OCI-LY3 (cell line): Measurements from ENCODE around the gene CAMTA1.

Experiments used
- H2AFZ ChIP-seq: fragments of 200-600, 300-600 bp; shearing (Covaris generic); 2 replicates; pipeline ENCODE4 v1.6.0; 2014; ENCODE audit warnings: antibody characterized with exemption, low read depth, low read length
- H3K27ac ChIP-seq: fragments of 200-600, 300-600 bp; sonication (generic); 2 replicates; pipeline ENCODE4 v1.5.1; 2014; ENCODE audit warnings: mild to moderate bottlenecking, low read length, moderate library complexity, mixed read lengths
- H3K27me3 ChIP-seq: fragments of 200-600, 300-600 bp; sonication (generic); 2 replicates; pipeline ENCODE4 v1.6.1; 2014; ENCODE audit warnings: low read depth, low read length, mixed read lengths
- H3K36me3 ChIP-seq: fragments of 200-600, 300-600 bp; sonication (generic); replicated peaks from 2 replicates; pipeline ENCODE3; 2014; ENCODE audit warnings: low read depth, low read length, mixed read lengths
- H3K4me1 ChIP-seq: fragments of 300-600, 200-600 bp; sonication (generic); 2 replicates; pipeline ENCODE4 v1.6.1; 2014; ENCODE audit warnings: low read length, mixed read lengths
- H3K4me2 ChIP-seq: fragments of 200-600, 300-600 bp; sonication (generic); 2 replicates; pipeline ENCODE4 v1.6.1; 2014; ENCODE audit warnings: low read length, mixed read lengths
- H3K4me3 ChIP-seq: fragments of 300-600, 200-600 bp; sonication (generic); 2 replicates; pipeline ENCODE4 v1.5.1; 2014; ENCODE audit warnings: antibody characterized with exemption, mild to moderate bottlenecking, low read length, moderate library complexity
- H3K79me2 ChIP-seq: fragments of 300-600, 200-600 bp; shearing (Covaris generic); 2 replicates; pipeline ENCODE4 v1.6.1; 2014; ENCODE audit warnings: mild to moderate bottlenecking, low read length, mixed read lengths
- H3K9ac ChIP-seq: fragments of 300-600, 200-600 bp; shearing (Covaris generic); 2 replicates; pipeline ENCODE4 v1.6.0; 2014; ENCODE audit warnings: mild to moderate bottlenecking, low read length, moderate library complexity
- H3K9me3 ChIP-seq: fragments of 200-600, 300-600 bp; shearing (Covaris generic); 2 replicates; pipeline ENCODE4 v1.6.1; 2014; ENCODE audit warnings: low read length, mixed read lengths; ENCODE audit not compliant: insufficient read depth
- H4K20me1 ChIP-seq: fragments of 200-600, 300-600 bp; sonication (generic); 2 replicates; pipeline ENCODE4 v1.6.1; 2016; ENCODE audit warnings: low read length, mixed read lengths; ENCODE audit not compliant: insufficient read depth
- EZH2phosphoT487 ChIP-seq: fragments of 200-600 bp; shearing (Covaris generic); IDR thresholded peaks from 2 replicates; pipeline ENCODE4 v1.6.1; 2018; ENCODE audit warnings: antibody characterized with exemption, mixed run types, low read depth
- TF ChIP-seq, protein P1 (sequence below): fragments of 200-600, 300-600 bp; sonication (generic); IDR thresholded peaks from 2 replicates; pipeline ENCODE4 v1.5.1; 2014; ENCODE audit warnings: antibody characterized with exemption, low read length, low read depth

The CAMTA1 gene

DNA sequence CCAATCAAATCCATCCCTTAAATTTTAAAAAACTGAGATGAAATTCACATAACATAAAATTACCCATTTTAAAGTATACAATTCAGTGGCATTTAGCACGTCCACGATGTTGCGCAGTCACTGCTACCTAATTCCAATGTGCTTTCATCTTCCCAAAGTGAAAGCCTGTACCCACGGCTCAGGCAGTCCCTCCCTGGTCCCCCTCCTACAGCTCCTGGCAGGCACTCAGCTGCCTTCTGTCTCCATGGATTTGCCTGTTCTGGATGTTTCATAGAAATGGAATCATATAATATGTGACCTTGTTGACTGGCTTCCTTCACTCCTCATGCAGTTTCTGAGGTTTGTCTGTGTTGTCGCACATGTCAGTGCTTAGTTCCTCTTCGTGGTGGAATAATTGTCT, 386.3 kb downstream of the CAMTA1 start:
- Histone ChIP-seq H2AFZ (no peak overlapping the region), H3K79me2 (no peaks in the 10 kb centered on the region), H3K27me3 (no peaks in the 10 kb centered on the region; the same call in 1 of the 2 replicates), H3K4me2 (no peak overlapping the region), H3K36me3 (no peaks in the 10 kb centered on the region), H3K9me3 (no peaks in the 10 kb centered on the region), H3K9ac (no peak overlapping the region), H3K4me3 (no peak overlapping the region), H3K27ac (no peak overlapping the region), H4K20me1 (no peaks in the 10 kb centered on the region), H3K4me1 (no peaks in the 10 kb centered on the region)
- TF ChIP-seq EZH2phosphoT487 = no peak
- TF ChIP-seq, protein P1, sequence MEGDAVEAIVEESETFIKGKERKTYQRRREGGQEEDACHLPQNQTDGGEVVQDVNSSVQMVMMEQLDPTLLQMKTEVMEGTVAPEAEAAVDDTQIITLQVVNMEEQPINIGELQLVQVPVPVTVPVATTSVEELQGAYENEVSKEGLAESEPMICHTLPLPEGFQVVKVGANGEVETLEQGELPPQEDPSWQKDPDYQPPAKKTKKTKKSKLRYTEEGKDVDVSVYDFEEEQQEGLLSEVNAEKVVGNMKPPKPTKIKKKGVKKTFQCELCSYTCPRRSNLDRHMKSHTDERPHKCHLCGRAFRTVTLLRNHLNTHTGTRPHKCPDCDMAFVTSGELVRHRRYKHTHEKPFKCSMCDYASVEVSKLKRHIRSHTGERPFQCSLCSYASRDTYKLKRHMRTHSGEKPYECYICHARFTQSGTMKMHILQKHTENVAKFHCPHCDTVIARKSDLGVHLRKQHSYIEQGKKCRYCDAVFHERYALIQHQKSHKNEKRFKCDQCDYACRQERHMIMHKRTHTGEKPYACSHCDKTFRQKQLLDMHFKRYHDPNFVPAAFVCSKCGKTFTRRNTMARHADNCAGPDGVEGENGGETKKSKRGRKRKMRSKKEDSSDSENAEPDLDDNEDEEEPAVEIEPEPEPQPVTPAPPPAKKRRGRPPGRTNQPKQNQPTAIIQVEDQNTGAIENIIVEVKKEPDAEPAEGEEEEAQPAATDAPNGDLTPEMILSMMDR = no peak

DNA sequence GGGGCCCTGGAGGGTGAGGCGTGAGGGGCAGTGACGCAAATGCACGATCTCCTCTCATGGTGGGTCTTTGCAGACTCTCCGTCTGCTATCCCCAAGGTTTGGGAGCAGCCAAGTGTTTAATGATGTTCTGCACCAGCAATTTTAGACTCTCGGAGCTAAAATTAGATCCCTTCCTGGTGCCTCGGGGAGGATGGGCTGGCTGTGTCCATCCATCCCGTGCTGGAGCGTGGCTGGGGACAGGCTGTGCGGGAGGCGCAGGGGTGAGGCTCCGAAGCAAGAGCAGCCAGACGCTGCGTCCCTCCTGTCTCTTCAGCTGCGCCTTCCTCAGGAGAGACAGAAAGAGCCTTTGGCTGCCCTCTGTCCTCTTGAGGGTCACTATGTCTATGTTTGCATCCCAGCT, 387.6 kb downstream of the CAMTA1 start:
- H3K27me3 ChIP-seq = no peaks in the 10 kb centered on the region; the same call in 1 of the 2 replicates
- H3K4me1 ChIP-seq = no peaks in the 10 kb centered on the region
- H3K36me3 ChIP-seq = no peaks in the 10 kb centered on the region
- H3K79me2 ChIP-seq = no peaks in the 10 kb centered on the region
- H3K27ac ChIP-seq = no peak overlapping the region
- H3K9me3 ChIP-seq = no peaks in the 10 kb centered on the region
- no peak overlapping the region for H3K4me2 ChIP-seq
- no peaks in the 10 kb centered on the region for H4K20me1 ChIP-seq
- H3K9ac ChIP-seq = no peak overlapping the region
- H2AFZ ChIP-seq = no peak overlapping the region
- TF ChIP-seq, protein P1 = no peak
- TF ChIP-seq EZH2phosphoT487 = no peak
- H3K4me3 ChIP-seq = no peak overlapping the region

DNA sequence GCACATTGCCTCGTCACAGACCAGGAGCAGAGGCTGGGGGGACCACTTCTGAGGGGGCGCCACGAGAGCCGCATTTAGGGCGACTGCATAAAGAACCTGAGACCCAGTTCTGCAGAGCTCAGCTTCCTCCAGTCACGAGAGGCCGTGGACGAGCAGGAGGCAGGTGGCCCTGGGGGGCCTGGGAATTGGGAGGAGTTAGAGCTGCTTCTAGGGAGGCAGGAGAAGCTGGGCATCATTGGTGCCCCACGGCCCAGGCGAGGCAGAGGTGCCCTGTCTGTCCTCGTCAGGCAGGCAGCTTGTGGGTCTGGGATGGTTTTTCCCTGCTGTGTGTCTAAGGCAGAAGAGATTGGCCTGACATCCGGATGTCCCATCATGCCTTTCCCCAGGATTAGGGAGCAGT, 389.3 kb downstream of the CAMTA1 start:
- H3K4me1 ChIP-seq = no peaks in the 10 kb centered on the region
- no peaks in the 10 kb centered on the region for H3K9me3 ChIP-seq
- no peaks in the 10 kb centered on the region; the same call in 1 of the 2 replicates for H3K27me3 ChIP-seq
- no peak overlapping the region for H2AFZ ChIP-seq
- H3K4me3 ChIP-seq = no peak overlapping the region
- H3K27ac ChIP-seq = no peak overlapping the region
- no peaks in the 10 kb centered on the region for H4K20me1 ChIP-seq
- TF ChIP-seq, protein P1 = no peak
- TF ChIP-seq EZH2phosphoT487 = no peak
- H3K4me2 ChIP-seq = no peak overlapping the region
- no peaks in the 10 kb centered on the region for H3K79me2 ChIP-seq
- H3K36me3 ChIP-seq = no peaks in the 10 kb centered on the region
- no peak overlapping the region for H3K9ac ChIP-seq

DNA sequence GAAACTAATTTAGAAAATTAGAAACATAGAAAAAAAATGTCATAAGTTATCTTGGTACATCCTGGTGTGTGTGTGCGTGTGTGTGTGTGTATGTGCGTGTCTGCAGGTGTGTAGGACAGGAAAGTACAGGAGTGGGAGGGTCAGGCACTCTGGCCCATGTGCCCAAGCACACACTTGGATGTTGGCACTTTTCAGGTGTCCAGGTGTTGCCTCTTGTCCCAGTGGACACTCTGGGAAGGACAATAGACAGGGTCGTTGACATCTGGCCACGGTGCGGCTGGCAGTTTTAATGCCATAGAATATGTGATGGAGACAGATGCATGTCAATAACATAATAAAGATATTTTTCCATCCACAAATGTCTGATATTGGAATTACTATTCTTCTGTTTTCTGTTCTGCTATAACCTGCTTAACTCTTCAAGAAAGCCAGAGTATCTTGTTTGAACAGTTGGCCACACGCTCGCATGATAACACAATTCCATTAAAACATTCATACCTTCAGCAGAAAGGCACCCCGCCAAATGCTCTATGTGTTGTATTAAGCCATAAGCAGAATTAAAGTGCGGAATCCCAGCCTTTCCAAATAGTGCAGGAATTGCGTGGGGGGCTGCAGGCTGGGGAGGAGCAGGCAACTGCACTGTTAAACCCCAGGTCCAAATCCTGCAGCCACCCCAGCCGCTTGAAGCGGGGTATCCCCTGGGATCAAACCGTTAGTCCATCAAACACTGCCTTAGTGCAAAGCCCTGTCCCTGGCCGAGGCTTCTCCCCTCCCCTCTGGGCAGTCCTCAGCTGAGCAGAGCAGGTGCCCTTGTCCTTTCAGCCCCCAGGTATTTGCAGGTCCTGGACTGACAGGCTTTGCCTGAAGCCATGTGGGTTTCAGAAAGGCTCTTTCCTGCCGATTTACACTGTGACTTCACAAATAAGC, 390.0 kb downstream of the CAMTA1 start:
- no peaks in the 10 kb centered on the region for H3K9me3 ChIP-seq

More for the DNA sequence above, 390.0 kb downstream of the CAMTA1 start:
- Histone ChIP-seq H3K36me3 (no peaks in the 10 kb centered on the region), H3K79me2 (no peaks in the 10 kb centered on the region), H3K4me2 (no peak overlapping the region), H3K27me3 (no peaks in the 10 kb centered on the region; the same call in 1 of the 2 replicates), H3K27ac (no peak overlapping the region), H4K20me1 (no peaks in the 10 kb centered on the region), H3K4me3 (no peak overlapping the region), H2AFZ (no peak overlapping the region), H3K4me1 (no peaks in the 10 kb centered on the region), H3K9ac (no peak overlapping the region)
- TF ChIP-seq, protein P1 = no peak
- no peak for TF ChIP-seq EZH2phosphoT487
